Breast epithelium (tissue), 4 donors: ENCODE data around the gene FES. TPM values are rescaled to one million over a fixed set of nuclear protein-coding genes. Genes with fewer than 3 reads are reported as not detected.

ENCODE experiments used
- DNase-seq, 2 donors: peaks; one replicate each; pipeline ENCODE4 v3.0.0-alpha.2; 2019; ENCODE audit warnings: low spot score in 2 of 2
- H3K27ac ChIP-seq, 2 donors: fragments of 200-600 bp; sonication (generic) in 1 of 2; one replicate each; pipeline ENCODE4 v1.5.1; 2016 to 2019; ENCODE audit warnings: mild to moderate bottlenecking in 1 of 2
- H3K27me3 ChIP-seq, 2 donors: fragments of 200-600 bp; sonication (generic) in 1 of 2; one replicate each; pipeline versions ENCODE4 v1.5.1 to v1.6.0; 2017 to 2019; ENCODE audit warnings: control low read depth in 1 of 2, mild to moderate bottlenecking in 1 of 2
- H3K36me3 ChIP-seq: fragments of 200-600 bp; one replicate; pipeline ENCODE4 v1.5.1; 2019
- H3K4me1 ChIP-seq, 2 donors: fragments of 200-600 bp; sonication (generic); one replicate each; pipeline ENCODE4 v1.5.1; 2016 to 2019; ENCODE audit warnings: control low read depth in 1 of 2
- H3K4me3 ChIP-seq, 3 donors: fragments of 200-600 bp; sonication (generic); 1 replicate in 2 of 3; 2 replicates in 1 of 3; pipeline ENCODE4 v1.5.1; 2016 to 2019; ENCODE audit warnings: mild to moderate bottlenecking in 3 of 3, moderate library complexity in 2 of 3
- H3K9me3 ChIP-seq, 2 donors: fragments of 200-600 bp; sonication (generic) in 1 of 2; one replicate each; pipeline ENCODE4 v1.5.1; 2016 to 2019; ENCODE audit warnings: control low read depth in 1 of 2
- POLR2A ChIP-seq: fragments of 450-650 bp; IDR thresholded peaks from one replicate; pipeline ENCODE4 v1.6.1; 2016; ENCODE audit warnings: antibody characterized with exemption, mild to moderate bottlenecking, moderate library complexity
- POLR2AphosphoS5 ChIP-seq, 3 donors: sonication (generic); formaldehyde crosslinking; IDR thresholded peaks; one replicate each; pipeline ENCODE4 v1.6.1; 2017; ENCODE audit warnings: antibody characterized with exemption in 3 of 3
- intact Hi-C: fragments of 100-400 bp; cut with DNase I; formaldehyde crosslinking; loops from one replicate; pipeline ENCODE4 v1.15.1; 2023; ENCODE audit warnings: low total_unique reads
- total RNA-seq, 3 donors: library from RNA; depleted of rRNA; stranded (reverse); fragments of >200 nt; gene quantifications; one replicate each; pipeline ENCODE4 v1.1.0, GENCODE V29; 2016
- TF ChIP-seq, protein P1 (sequence below), 3 donors: fragments of 450-650 bp; IDR thresholded peaks; one replicate each; pipeline ENCODE4 v1.5.1; 2016 to 2017; ENCODE audit warnings: antibody characterized with exemption in 3 of 3, mild to moderate bottlenecking in 3 of 3, moderate library complexity in 3 of 3

Gene FES
- total RNA-seq, 3 donors from 2014 or later: 41.4 to 54.7 (median 42.3) TPM

DNA sequence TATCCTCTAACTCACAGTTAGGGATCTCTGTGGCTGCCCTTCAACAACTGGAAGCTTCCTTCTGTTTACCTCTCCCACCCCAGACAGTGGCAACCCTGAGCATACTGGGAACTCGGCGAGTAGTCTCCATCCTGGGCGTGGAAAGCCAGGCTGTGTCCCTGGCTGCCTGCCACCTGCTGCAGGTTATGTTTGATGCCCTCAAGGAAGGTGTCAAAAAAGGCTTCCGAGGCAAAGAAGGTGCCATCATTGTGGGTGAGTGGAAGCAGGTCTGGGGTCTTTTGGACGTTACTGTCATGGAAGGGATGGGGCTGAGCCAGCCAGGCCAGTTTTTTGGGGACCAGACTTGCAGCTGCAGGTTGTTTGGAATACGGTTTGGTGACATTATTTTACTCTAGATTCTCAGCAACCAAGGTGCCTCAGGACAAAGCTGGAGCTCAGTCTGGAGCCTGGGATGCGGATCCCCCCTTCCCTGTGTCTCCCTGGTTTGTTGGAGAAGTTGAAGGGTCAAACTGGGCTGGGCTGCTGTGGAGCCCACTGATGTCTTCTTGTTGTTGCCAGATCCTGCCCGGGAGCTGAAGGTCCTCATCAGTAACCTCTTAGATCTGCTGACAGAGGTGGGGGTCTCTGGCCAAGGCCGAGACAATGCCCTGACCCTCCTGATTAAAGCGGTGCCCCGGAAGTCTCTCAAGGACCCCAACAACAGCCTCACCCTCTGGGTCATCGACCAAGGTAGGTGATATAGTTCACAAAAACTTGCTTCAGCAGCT, 58.2 kb downstream of the FES start:
- intact Hi-C loops: no loop called here
- Histone ChIP-seq H3K36me3 (peaks cover 22% of the 10 kb centered on the region), H3K4me1 (no peaks in the 10 kb centered on the region), H3K27ac (no peak overlapping the region), H3K27me3 (no peaks in the 10 kb centered on the region), H3K4me3 (no peak overlapping the region), H3K9me3 (no peaks in the 10 kb centered on the region)
- DNase-seq: no peak
- no peak for TF ChIP-seq POLR2A
- TF ChIP-seq, protein P1, sequence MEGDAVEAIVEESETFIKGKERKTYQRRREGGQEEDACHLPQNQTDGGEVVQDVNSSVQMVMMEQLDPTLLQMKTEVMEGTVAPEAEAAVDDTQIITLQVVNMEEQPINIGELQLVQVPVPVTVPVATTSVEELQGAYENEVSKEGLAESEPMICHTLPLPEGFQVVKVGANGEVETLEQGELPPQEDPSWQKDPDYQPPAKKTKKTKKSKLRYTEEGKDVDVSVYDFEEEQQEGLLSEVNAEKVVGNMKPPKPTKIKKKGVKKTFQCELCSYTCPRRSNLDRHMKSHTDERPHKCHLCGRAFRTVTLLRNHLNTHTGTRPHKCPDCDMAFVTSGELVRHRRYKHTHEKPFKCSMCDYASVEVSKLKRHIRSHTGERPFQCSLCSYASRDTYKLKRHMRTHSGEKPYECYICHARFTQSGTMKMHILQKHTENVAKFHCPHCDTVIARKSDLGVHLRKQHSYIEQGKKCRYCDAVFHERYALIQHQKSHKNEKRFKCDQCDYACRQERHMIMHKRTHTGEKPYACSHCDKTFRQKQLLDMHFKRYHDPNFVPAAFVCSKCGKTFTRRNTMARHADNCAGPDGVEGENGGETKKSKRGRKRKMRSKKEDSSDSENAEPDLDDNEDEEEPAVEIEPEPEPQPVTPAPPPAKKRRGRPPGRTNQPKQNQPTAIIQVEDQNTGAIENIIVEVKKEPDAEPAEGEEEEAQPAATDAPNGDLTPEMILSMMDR (IDR thresholded peaks at IDR 0.05): no peak
- no peak for TF ChIP-seq POLR2AphosphoS5 (IDR thresholded peaks at IDR 0.05)

GRCh38 chr15:90945091-90945490, 60.8 kb downstream of the FES start:
- no peaks in the 10 kb centered on the region for H3K9me3 ChIP-seq
- TF ChIP-seq, protein P1 (IDR thresholded peaks at IDR 0.05): no peak
- TF ChIP-seq POLR2AphosphoS5 (IDR thresholded peaks at IDR 0.05) (no peak), POLR2A (no peak)
- no peaks in the 10 kb centered on the region for H3K27me3 ChIP-seq
- H3K36me3 ChIP-seq: peaks cover 19% of the 10 kb centered on the region
- no peak overlapping the region for H3K27ac ChIP-seq
- H3K4me3 ChIP-seq: no peak overlapping the region
- no peaks in the 10 kb centered on the region for H3K4me1 ChIP-seq
- intact Hi-C loops: no loop called here
- DNase-seq: no peak

Other genes starting within 250 kb of the FES start
- 1 to 10 TPM in 2 of 3 donors, under 1 TPM in 1; 0.33 to 7.4 (median 2.2) TPM for gene BLM, start 167.2 kb upstream of the FES start, total RNA-seq
- gene FURIN, start 15.9 kb upstream of the FES start, total RNA-seq: 10 to 100 TPM; 34.5 to 48.5 (median 36.4) TPM
- 10 to 100 TPM; 38.2 to 58.0 (median 56.9) TPM for gene MAN2A2, start 18.8 kb downstream of the FES start, total RNA-seq
- 10 to 100 TPM; 19.0 to 22.3 (median 19.4) TPM for gene HDDC3, start 48.0 kb downstream of the FES start, total RNA-seq
- 10 to 100 TPM; 52.4 to 65.0 (median 59.8) TPM for gene UNC45A, start 50.8 kb downstream of the FES start, total RNA-seq
- gene RCCD1, start 70.4 kb downstream of the FES start, total RNA-seq: 1 to 10 TPM; 5.3 to 9.8 (median 7.9) TPM
- gene PRC1, start 110.0 kb downstream of the FES start, total RNA-seq: 10 to 100 TPM in 2 of 3 donors, 1 to 10 TPM in 1; 4.3 to 19.8 (median 10.5) TPM
- 10 to 100 TPM in 1 of 3 donors, 1 to 10 TPM in 2; 8.8 to 10.7 (median 9.0) TPM for gene VPS33B, start 138.1 kb downstream of the FES start, total RNA-seq
- gene SV2B, start 215.8 kb downstream of the FES start, total RNA-seq: 1 to 10 TPM in 2 of 3 donors, under 1 TPM in 1; 0.44 to 4.9 (median 2.2) TPM